Measurements from ENCODE around the gene MAGEA2.

DNA sequence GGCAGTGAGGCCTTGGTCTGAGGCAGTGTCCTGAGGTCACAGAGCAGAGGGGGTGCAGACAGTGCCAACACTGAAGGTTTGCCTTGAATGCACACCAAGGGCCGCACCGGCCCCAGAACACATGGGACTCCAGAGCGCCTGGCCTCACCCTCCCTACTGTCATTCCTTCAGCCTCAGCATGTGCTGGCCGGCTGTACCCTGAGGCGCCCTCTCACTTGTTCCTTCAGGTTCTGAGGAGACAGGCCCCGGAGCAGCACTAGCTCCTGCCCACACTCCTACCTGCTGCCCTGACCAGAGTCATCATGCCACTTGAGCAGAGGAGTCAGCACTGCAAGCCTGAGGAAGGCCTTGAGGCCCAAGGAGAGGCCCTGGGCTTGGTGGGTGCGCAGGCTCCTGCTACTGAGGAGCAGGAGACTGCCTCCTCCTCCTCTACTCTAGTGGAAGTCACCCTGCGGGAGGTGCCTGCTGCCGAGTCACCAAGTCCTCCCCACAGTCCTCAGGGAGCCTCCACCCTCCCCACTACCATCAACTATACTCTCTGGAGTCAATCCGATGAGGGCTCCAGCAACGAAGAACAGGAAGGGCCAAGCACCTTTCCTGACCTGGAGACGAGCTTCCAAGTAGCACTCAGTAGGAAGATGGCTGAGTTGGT lies 17.7 kb downstream of the MAGEA2 start:
- TF ChIP-seq, protein P1, sequence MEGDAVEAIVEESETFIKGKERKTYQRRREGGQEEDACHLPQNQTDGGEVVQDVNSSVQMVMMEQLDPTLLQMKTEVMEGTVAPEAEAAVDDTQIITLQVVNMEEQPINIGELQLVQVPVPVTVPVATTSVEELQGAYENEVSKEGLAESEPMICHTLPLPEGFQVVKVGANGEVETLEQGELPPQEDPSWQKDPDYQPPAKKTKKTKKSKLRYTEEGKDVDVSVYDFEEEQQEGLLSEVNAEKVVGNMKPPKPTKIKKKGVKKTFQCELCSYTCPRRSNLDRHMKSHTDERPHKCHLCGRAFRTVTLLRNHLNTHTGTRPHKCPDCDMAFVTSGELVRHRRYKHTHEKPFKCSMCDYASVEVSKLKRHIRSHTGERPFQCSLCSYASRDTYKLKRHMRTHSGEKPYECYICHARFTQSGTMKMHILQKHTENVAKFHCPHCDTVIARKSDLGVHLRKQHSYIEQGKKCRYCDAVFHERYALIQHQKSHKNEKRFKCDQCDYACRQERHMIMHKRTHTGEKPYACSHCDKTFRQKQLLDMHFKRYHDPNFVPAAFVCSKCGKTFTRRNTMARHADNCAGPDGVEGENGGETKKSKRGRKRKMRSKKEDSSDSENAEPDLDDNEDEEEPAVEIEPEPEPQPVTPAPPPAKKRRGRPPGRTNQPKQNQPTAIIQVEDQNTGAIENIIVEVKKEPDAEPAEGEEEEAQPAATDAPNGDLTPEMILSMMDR (conservative IDR thresholded peaks at IDR 0.05) = no peak
- no peak for TF ChIP-seq ZFX (IDR thresholded peaks at IDR 0.05)

Measured in C4-2B (cell line).